OCI-LY7 (cell line): ENCODE measurements around the gene STXBP1. TPM values are rescaled to one million over a fixed set of nuclear protein-coding genes. Genes with fewer than 3 reads are reported as not detected.

Source experiments
- BruUV-seq: library from RNA; stranded (reverse); fragments of 400-500 nt; replicated peaks from 2 replicates; lab custom pipeline; 2021; lab: Mats Ljungman, UMichigan
- CTCF ChIA-PET: fragments of 300-600 bp; sonication (Branson Sonifier 250); formaldehyde crosslinking; loops from one replicate; lab custom pipeline; 2022; ENCODE audit warnings: antibody characterized with exemption; ENCODE audit not compliant: unreplicated experiment; lab: Charles Lee
- POLR2A ChIA-PET: fragments of 300-600 bp; sonication (Branson Sonifier 250); formaldehyde crosslinking; loops from one replicate; lab custom pipeline; 2022; ENCODE audit warnings: antibody characterized with exemption; lab: Charles Lee
- DNase-seq: peaks from one replicate; pipeline ENCODE4 v3.0.0-alpha.2; 2015; ENCODE audit warnings: low spot score
- H2AFZ ChIP-seq: fragments of 200-600 bp; sonication (generic), shearing (Covaris generic); 2 replicates; pipeline ENCODE4 v1.6.1; 2014; ENCODE audit warnings: mild to moderate bottlenecking, antibody characterized with exemption, low read length, moderate library complexity
- H3K27ac ChIP-seq: fragments of 200-600 bp; sonication (generic); 2 replicates; pipeline ENCODE4 v1.5.1; 2014; ENCODE audit warnings: mixed run types, low read depth, mild to moderate bottlenecking, moderate library complexity, low read length, inconsistent platforms; ENCODE audit not compliant: poor library complexity, severe bottlenecking
- H3K36me3 ChIP-seq: fragments of 200-600 bp; sonication (generic); 2 replicates; pipeline ENCODE4 v1.6.1; 2014; ENCODE audit warnings: mild to moderate bottlenecking, antibody characterized with exemption, low read length, moderate library complexity, mixed read lengths; ENCODE audit not compliant: insufficient read depth
- H3K4me1 ChIP-seq: fragments of 200-600 bp; sonication (generic); 2 replicates; pipeline ENCODE4 v1.5.1; 2014; ENCODE audit warnings: mild to moderate bottlenecking, low read length; ENCODE audit not compliant: insufficient read depth, poor library complexity, severe bottlenecking
- H3K4me2 ChIP-seq: fragments of 200-600 bp; sonication (generic); 2 replicates; pipeline ENCODE4 v1.6.1; 2014; ENCODE audit warnings: mild to moderate bottlenecking, low read length
- H3K4me3 ChIP-seq: fragments of 200-600 bp; sonication (generic); 2 replicates; pipeline ENCODE4 v1.5.1; 2014; ENCODE audit warnings: mild to moderate bottlenecking, low read depth, low read length; ENCODE audit not compliant: poor library complexity, severe bottlenecking
- H3K79me2 ChIP-seq: fragments of 200-600 bp; sonication (generic); 2 replicates; pipeline ENCODE4 v1.6.1; 2016; ENCODE audit warnings: low read depth, mild to moderate bottlenecking, low read length, moderate library complexity, mixed read lengths; ENCODE audit not compliant: insufficient read depth
- H3K9me2 ChIP-seq: fragments of 200-600 bp; sonication (generic); 2 replicates; pipeline ENCODE4 v1.6.1; 2016; ENCODE audit warnings: mild to moderate bottlenecking, low read length, mixed read lengths; ENCODE audit not compliant: insufficient read depth
- H3K9me3 ChIP-seq: fragments of 200-600 bp; sonication (generic); 2 replicates; pipeline ENCODE4 v1.6.1; 2014; ENCODE audit warnings: mild to moderate bottlenecking, mixed run types, low read length, mixed read lengths
- H4K20me1 ChIP-seq: fragments of 200-600 bp; sonication (generic); 2 replicates; pipeline ENCODE4 v1.6.1; 2014; ENCODE audit warnings: mild to moderate bottlenecking, antibody characterized with exemption, low read length, moderate library complexity, mixed read lengths; ENCODE audit not compliant: insufficient read depth
- CTCF ChIP-seq: fragments of 200-600 bp; sonication (generic); conservative IDR thresholded peaks from 2 replicates; pipeline ENCODE4 v1.5.1; 2014; ENCODE audit warnings: mild to moderate bottlenecking, antibody characterized with exemption, low read length, moderate library complexity, mixed read lengths
- EZH2phosphoT487 ChIP-seq: fragments of 200-600 bp; sonication (generic); IDR thresholded peaks from 2 replicates; pipeline ENCODE4 v1.6.1; 2018; ENCODE audit warnings: low read depth, borderline replicate concordance, mild to moderate bottlenecking, mixed run types, antibody characterized with exemption, low read length, moderate library complexity, mixed read lengths
- intact Hi-C: fragments of 100-400 bp; cut with micrococcal nuclease; formaldehyde crosslinking; loops from one replicate; pipeline ENCODE4 v1.10.0; 2022; ENCODE audit not compliant: unreplicated experiment
- total RNA-seq, 2 experiments: library from RNA; depleted of rRNA in 1 of 2; stranded (reverse); fragments of >200 nt in 1 of 2; shearing (Covaris generic) in 1 of 2; gene quantifications; 2 replicates each; pipeline ENCODE4 v1.2.3, GENCODE V29; 2014 to 2022

The STXBP1 gene
- total RNA-seq, 2 experiments from 2014 or later: 4.1 to 20.4 TPM

GRCh38 chr9:127627494-127627855 lies 15.4 kb downstream of the STXBP1 start:
- no peak overlapping the region for H2AFZ ChIP-seq
- no peaks in the 10 kb centered on the region for H3K9me2 ChIP-seq
- H3K9me3 ChIP-seq: no peaks in the 10 kb centered on the region
- intact Hi-C loops: no loop called here
- H3K79me2 ChIP-seq: no peaks in the 10 kb centered on the region
- CTCF ChIA-PET: no interaction called here
- POLR2A ChIA-PET: no interaction called here
- H3K4me3 ChIP-seq: no peak overlapping the region
- no peak for TF ChIP-seq EZH2phosphoT487
- no peak for TF ChIP-seq CTCF
- H3K36me3 ChIP-seq: no peaks in the 10 kb centered on the region
- H3K4me1 ChIP-seq: peaks cover 9% of the 10 kb centered on the region
- no peak overlapping the region for H3K27ac ChIP-seq
- DNase-seq: no peak
- H3K4me2 ChIP-seq: no peak overlapping the region
- H4K20me1 ChIP-seq: no peaks in the 10 kb centered on the region
- BruUV-seq: no TSS peak

GRCh38 chr9:127628758-127629467 lies 16.8 kb downstream of the STXBP1 start:
- no peak for TF ChIP-seq EZH2phosphoT487
- TF ChIP-seq CTCF: no peak
- Histone ChIP-seq H2AFZ (no peak overlapping the region), H3K4me3 (no peak overlapping the region), H3K27ac (no peak overlapping the region), H3K4me2 (no peak overlapping the region), H3K9me2 (no peaks in the 10 kb centered on the region), H3K36me3 (no peaks in the 10 kb centered on the region), H3K9me3 (no peaks in the 10 kb centered on the region), H3K79me2 (no peaks in the 10 kb centered on the region), H4K20me1 (no peaks in the 10 kb centered on the region), H3K4me1 (peaks cover 9% of the 10 kb centered on the region)
- no peak for DNase-seq
- ChIA-PET CTCF (no interaction called here), POLR2A (no interaction called here)
- BruUV-seq: no TSS peak
- intact Hi-C loops: no loop called here

GRCh38 chr9:127629468-127630081 lies 17.5 kb downstream of the STXBP1 start:
- POLR2A ChIA-PET: no interaction called here
- no peak overlapping the region for H2AFZ ChIP-seq
- H3K9me3 ChIP-seq: no peaks in the 10 kb centered on the region
- no peak for DNase-seq
- H3K27ac ChIP-seq: no peak overlapping the region
- H3K79me2 ChIP-seq: no peaks in the 10 kb centered on the region
- H3K4me2 ChIP-seq: no peak overlapping the region
- no peaks in the 10 kb centered on the region for H3K36me3 ChIP-seq
- CTCF ChIA-PET: no interaction called here
- no peak overlapping the region for H3K4me3 ChIP-seq
- no peaks in the 10 kb centered on the region for H3K9me2 ChIP-seq
- peaks cover 9% of the 10 kb centered on the region for H3K4me1 ChIP-seq
- no peaks in the 10 kb centered on the region for H4K20me1 ChIP-seq
- intact Hi-C loops: no loop called here
- TF ChIP-seq CTCF (no peak), EZH2phosphoT487 (no peak)
- no TSS peak for BruUV-seq
